HG03575 (cell line): ENCODE measurements around the gene TTC9B.
"Not testable (repeated sequence)": the region's sequence is repeated elsewhere in the genome, so short reads cannot be mapped to it uniquely, and the experiment has no call there.

Experiments
- ATAC-seq: cut with Tn5 transposase; IDR thresholded peaks from one replicate; pipeline ENCODE4 v1.9.1; 2021; ENCODE audit not compliant: unreplicated experiment, insufficient number of reproducible peaks, low FRiP score; ENCODE audit errors: extremely low read depth

The TTC9B gene

GRCh38 chr19:40191836-40192646 lies 26.1 kb downstream of the TTC9B start:
- ATAC-seq: no peak

GRCh38 chr19:40190891-40191835 lies 27.0 kb downstream of the TTC9B start, which contains the start of gene MAP3K10:
Gene MAP3K10, plus strand, starts transcription at chr19:40191426. Its CDS starts 606 bp downstream, at chr19:40192032.
- ATAC-seq: no peak

GRCh38 chr19:40184273-40184672 lies 33.9 kb downstream of the TTC9B start:
- no peak for ATAC-seq

- no peak for ATAC-seq
These were observed 39.4 kb downstream of the TTC9B start for GRCh38 chr19:40178756-40179155.

GRCh38 chr19:40177286-40178070 lies 40.7 kb downstream of the TTC9B start:
- no peak for ATAC-seq

GRCh38 chr19:40175820-40176219 lies 42.4 kb downstream of the TTC9B start:
- ATAC-seq: no peak

GRCh38 chr19:40174092-40174491 lies 44.1 kb downstream of the TTC9B start:
- ATAC-seq: no peak

GRCh38 chr19:40171293-40171692 lies 46.9 kb downstream of the TTC9B start:
- ATAC-seq: not testable (repeated sequence)

- ATAC-seq: not testable (repeated sequence)
These were observed 47.7 kb downstream of the TTC9B start for GRCh38 chr19:40170303-40170989.

GRCh38 chr19:40169482-40170302 lies 48.5 kb downstream of the TTC9B start:
- ATAC-seq: not testable (repeated sequence)
